VCaP (cell line): Measurements from ENCODE around the gene LAPTM4A.

Source experiments
- H3K27ac ChIP-seq: fragments of 450-650 bp; 2 replicates; pipeline ENCODE4 v1.5.1; 2017
- TF ChIP-seq, protein P1 (sequence below): fragments of 450-650 bp; conservative IDR thresholded peaks from 2 replicates; pipeline ENCODE4 v1.5.1; 2017; ENCODE audit warnings: mild to moderate bottlenecking, moderate library complexity

Gene LAPTM4A

DNA sequence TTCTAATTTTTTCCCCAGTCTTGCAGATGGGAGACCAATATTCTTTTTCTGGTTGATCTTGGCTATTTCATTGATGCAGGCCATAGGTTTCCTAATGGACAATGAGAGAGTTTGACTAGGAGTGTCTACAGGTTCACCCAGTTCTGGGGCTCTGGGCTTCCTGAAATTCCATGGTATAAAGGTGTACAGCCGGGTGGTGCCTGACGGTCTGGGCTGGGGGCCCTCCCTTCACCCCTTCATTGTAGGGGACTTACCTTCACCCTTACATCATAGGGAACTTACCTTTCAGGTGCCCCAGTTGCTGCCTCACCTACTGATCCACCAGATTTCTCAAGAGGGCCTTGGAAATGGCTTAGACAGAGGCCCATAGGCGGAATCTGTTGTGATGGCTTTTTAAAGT is 13.0 kb upstream of the LAPTM4A start:
- no peak overlapping the region for H3K27ac ChIP-seq
- TF ChIP-seq, protein P1, sequence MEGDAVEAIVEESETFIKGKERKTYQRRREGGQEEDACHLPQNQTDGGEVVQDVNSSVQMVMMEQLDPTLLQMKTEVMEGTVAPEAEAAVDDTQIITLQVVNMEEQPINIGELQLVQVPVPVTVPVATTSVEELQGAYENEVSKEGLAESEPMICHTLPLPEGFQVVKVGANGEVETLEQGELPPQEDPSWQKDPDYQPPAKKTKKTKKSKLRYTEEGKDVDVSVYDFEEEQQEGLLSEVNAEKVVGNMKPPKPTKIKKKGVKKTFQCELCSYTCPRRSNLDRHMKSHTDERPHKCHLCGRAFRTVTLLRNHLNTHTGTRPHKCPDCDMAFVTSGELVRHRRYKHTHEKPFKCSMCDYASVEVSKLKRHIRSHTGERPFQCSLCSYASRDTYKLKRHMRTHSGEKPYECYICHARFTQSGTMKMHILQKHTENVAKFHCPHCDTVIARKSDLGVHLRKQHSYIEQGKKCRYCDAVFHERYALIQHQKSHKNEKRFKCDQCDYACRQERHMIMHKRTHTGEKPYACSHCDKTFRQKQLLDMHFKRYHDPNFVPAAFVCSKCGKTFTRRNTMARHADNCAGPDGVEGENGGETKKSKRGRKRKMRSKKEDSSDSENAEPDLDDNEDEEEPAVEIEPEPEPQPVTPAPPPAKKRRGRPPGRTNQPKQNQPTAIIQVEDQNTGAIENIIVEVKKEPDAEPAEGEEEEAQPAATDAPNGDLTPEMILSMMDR: no peak

DNA sequence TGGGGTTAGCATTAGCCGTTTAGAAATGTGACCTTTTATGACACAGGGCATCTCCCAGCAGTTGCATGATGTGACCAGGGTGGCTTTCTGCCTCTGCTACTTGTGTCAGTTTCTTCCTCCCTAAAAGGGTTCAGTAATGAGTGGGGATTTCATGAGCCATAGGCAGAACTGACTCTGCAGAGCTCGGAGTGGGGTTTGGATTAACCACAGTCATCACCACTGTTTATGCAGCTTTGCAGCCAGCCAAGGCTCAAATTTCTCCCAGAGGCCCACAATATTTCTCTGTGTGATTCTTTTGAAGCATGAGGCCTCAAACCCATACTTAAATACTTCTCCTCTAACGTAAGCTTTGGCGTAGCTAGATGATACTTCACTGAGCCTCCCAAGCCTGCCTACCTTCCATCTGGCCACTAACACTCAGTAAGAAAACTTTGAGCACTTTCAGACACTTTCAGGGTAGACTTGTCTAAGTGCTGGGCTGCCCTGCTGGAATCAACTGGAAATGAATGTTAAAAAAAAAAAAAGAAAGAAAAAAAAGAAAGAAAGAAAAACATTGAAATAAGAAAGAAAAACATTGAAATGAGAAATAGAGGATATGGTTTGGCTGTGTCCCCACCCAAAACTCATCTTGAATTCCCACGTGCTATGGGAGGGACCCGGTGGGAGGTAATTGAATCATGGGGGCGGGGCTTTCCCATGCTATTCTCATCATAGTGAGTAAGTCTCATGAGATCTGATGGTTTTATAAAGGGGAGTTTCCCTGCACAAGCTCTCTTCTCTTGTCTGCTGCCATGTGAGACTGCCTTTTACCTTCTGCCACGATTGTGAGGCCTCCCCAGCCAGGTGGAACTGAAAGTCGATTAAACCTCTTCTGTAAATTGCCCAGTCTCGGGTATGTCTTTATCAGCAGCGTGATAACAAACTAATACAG is 11.5 kb upstream of the LAPTM4A start:
- no peak overlapping the region for H3K27ac ChIP-seq

DNA sequence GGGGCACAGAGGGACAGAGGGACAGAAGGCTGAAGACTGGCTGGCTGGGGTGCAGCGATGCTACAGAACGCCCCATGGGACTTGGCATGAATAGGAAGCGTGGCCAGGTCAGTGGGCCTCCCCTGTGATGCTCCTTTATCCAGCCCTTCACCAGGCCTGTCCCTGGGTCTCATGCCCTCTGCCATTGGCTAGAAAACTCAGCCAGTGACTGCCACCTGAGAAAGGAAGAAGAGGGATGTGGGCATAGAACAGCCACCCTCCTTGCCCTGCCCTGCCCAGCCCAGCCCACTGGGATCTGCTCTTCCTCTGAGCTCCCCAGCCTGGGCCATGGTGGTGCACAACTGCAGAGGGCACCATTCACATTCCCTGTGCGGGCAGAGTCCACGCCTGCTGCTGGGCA is 10.5 kb upstream of the LAPTM4A start:
- TF ChIP-seq, protein P1: no peak
- no peak overlapping the region for H3K27ac ChIP-seq

More for the DNA sequence above, 11.5 kb upstream of the LAPTM4A start:
- TF ChIP-seq, protein P1: no peak

DNA sequence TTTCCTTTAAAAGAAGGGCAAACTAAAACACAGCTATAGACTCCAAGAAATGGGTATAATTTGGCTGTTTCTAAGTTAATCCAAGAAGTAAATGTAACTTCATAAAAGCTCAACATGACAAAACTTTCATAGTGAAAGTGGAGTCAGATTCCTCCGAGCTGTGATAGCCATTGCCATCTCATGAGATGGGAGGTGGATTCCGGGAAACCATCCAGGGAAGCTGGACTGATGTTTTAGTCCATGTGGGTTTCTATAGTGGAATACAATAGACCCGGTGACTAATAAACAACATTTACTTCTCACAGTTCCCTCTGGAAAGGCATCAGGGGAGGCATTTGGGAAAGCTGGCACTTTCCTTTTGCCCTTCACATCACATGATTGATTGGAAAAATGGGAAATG is 10.0 kb upstream of the LAPTM4A start:
- TF ChIP-seq, protein P1: no peak
- H3K27ac ChIP-seq: no peak overlapping the region

DNA sequence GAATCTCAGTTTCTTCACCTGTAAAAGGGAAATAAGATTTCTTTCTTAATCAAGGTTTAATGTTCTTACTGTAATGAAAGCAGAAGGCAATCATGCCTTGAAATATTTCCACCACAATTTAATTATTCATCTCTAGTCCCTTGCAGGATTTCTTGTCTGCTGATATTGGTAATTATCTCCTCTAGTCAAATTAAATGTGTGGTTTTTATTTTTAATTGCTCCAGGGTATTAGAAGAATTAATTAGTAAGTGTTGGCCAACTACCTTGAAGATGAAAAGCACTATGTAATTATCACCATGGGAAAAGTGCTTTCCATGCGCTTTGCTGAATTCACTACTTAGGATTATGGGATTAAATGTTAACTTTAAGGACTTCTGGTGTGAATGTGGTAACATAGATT is 8.7 kb upstream of the LAPTM4A start:
- TF ChIP-seq, protein P1: no peak
- H3K27ac ChIP-seq: no peak overlapping the region

DNA sequence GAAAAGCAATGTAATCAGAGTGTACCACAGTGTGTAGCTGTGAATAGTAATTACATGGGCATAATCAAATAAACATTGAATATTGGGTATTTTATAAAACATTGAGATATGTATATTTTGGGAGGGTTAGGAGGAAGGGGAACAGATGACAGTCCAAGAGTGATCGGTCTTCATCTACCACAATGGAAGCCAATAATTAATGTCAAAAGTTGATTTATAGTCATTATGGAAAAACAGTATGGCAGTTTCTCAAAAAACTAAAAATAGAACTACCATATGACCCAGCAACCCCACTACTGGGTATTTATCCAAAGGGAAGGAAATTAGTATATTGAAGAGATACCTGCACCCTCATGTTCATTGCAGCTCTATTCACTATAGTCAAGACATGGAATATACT is 5.8 kb upstream of the LAPTM4A start:
- TF ChIP-seq, protein P1: no peak
- H3K27ac ChIP-seq: no peak overlapping the region

DNA sequence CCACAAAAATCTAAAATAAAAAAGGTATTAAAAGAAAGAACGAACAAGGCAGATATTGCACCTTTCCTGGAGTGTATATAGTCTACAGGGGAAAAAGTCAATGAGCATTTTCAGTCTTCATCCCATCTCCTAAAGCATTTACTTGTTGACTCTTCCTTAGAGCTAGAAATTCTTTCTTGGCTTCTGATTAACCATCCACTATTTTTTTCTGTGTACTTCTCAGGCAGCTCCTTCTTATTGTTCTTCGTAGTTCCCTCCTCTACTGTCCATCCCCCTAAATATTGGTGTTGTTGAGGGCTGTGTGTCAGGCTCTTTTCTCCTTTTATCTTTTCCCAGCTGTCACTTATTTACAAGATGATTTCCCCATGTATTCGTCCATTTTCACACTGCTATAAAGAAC is 3.5 kb upstream of the LAPTM4A start:
- no peak overlapping the region for H3K27ac ChIP-seq
- TF ChIP-seq, protein P1: no peak
